ENCODE results near the gene ASB11.
"Not testable (repeated sequence)": the region's sequence is repeated elsewhere in the genome, so short reads cannot be mapped to it uniquely, and the experiment has no call there.

The ASB11 gene

GRCh38 chrX:15273275-15273674 is 42.2 kb downstream of the ASB11 start:
- not testable (repeated sequence) for H3K36me3 ChIP-seq (ENCODE audit: control insufficient read depth, insufficient read depth, low read length); H3K4me3 ChIP-seq (ENCODE audit: low read length); H3K4me1 ChIP-seq (ENCODE audit: control insufficient read depth, insufficient read depth, low read length); H3K9me3 ChIP-seq (ENCODE audit: control insufficient read depth, insufficient read depth, low read length); H3K27ac ChIP-seq (ENCODE audit: low read length); H3K27me3 ChIP-seq (ENCODE audit: control insufficient read depth, insufficient read depth, low read length); DNase-seq (ENCODE audit: low read depth, low spot score)
- no CpG with 5 or more reads among the region's 10 CpGs for WGBS (ENCODE audit: insufficient coverage, insufficient read length)

- Histone ChIP-seq H3K4me3 (ENCODE audit: low read length) (no peak overlapping the region), H3K9me3 (ENCODE audit: control insufficient read depth, insufficient read depth, low read length) (no peaks in the 10 kb centered on the region), H3K4me1 (ENCODE audit: control insufficient read depth, insufficient read depth, low read length) (no peaks in the 10 kb centered on the region; the same call in 1 of the 2 replicates), H3K27ac (ENCODE audit: low read length) (no peak overlapping the region), H3K27me3 (ENCODE audit: control insufficient read depth, insufficient read depth, low read length) (no peaks in the 10 kb centered on the region), H3K36me3 (ENCODE audit: control insufficient read depth, insufficient read depth, low read length) (no peaks in the 10 kb centered on the region)
- DNase-seq (ENCODE audit: low read depth, low spot score) = no peak
- no CpG with 5 or more reads among the region's 1 CpG for WGBS (ENCODE audit: insufficient coverage, insufficient read length)
These were observed 43.7 kb downstream of the ASB11 start for GRCh38 chrX:15271757-15272156.

GRCh38 chrX:15269618-15270521 is 45.6 kb downstream of the ASB11 start, which contains the start of gene ASB9:
TSS of gene ASB9 (minus strand) at chrX:15270083. CDS start at chrX:15269874, 209 bp downstream.
- H3K4me1 ChIP-seq (ENCODE audit: control insufficient read depth, insufficient read depth, low read length) = no peaks in the 10 kb centered on the region; the same call in 1 of the 2 replicates
- no peak for DNase-seq (ENCODE audit: low read depth, low spot score)
- H3K27me3 ChIP-seq (ENCODE audit: control insufficient read depth, insufficient read depth, low read length) = no peaks in the 10 kb centered on the region
- H3K27ac ChIP-seq (ENCODE audit: low read length) = no peak within 1 kb of the TSS
- WGBS (ENCODE audit: insufficient coverage, insufficient read length) = no CpG with 5 or more reads among the region's 15 CpGs
- H3K4me3 ChIP-seq (ENCODE audit: low read length) = no peak within 1 kb of the TSS
- no peaks in the 10 kb centered on the region for H3K9me3 ChIP-seq (ENCODE audit: control insufficient read depth, insufficient read depth, low read length)
- H3K36me3 ChIP-seq (ENCODE audit: control insufficient read depth, insufficient read depth, low read length) = no peaks in the 10 kb centered on the region

DNA sequence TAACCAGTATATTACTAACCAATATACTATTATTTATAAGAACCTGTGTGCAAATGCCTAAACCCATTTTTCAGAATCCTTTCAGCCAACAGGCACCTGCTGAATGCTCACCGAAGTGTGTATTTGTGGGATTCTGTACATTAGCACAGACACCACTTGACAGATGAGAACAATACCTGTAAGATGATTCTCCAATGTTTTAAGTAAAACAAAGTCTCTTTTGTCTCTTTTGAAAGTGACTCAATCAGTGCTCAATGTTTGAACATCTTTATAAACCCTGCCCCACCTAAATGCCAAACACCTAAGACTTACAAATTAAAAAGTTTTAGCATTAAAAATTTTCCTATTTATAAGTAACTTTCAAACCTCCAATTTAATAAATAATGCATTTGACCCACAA is 46.3 kb downstream of the ASB11 start:
- H3K9me3 ChIP-seq (ENCODE audit: control insufficient read depth, insufficient read depth, low read length) = no peaks in the 10 kb centered on the region
- no peak overlapping the region for H3K27ac ChIP-seq (ENCODE audit: low read length)
- DNase-seq (ENCODE audit: low read depth, low spot score) = no peak
- H3K27me3 ChIP-seq (ENCODE audit: control insufficient read depth, insufficient read depth, low read length) = no peaks in the 10 kb centered on the region
- no CpG with 5 or more reads among the region's 1 CpG for WGBS (ENCODE audit: insufficient coverage, insufficient read length)
- no peaks in the 10 kb centered on the region for H3K36me3 ChIP-seq (ENCODE audit: control insufficient read depth, insufficient read depth, low read length)
- H3K4me3 ChIP-seq (ENCODE audit: low read length) = no peak overlapping the region
- H3K4me1 ChIP-seq (ENCODE audit: control insufficient read depth, insufficient read depth, low read length) = no peaks in the 10 kb centered on the region; the same call in 1 of the 2 replicates

- Histone ChIP-seq H3K9me3 (ENCODE audit: control insufficient read depth, insufficient read depth, low read length) (no peaks in the 10 kb centered on the region), H3K27me3 (ENCODE audit: control insufficient read depth, insufficient read depth, low read length) (no peaks in the 10 kb centered on the region), H3K36me3 (ENCODE audit: control insufficient read depth, insufficient read depth, low read length) (no peaks in the 10 kb centered on the region), H3K4me1 (ENCODE audit: control insufficient read depth, insufficient read depth, low read length) (no peaks in the 10 kb centered on the region), H3K4me3 (ENCODE audit: low read length) (no peak overlapping the region), H3K27ac (ENCODE audit: low read length) (no peak overlapping the region)
- DNase-seq (ENCODE audit: low read depth, low spot score) = no peak
These were observed 60.6 kb downstream of the ASB11 start for GRCh38 chrX:15254852-15255251.

DNA sequence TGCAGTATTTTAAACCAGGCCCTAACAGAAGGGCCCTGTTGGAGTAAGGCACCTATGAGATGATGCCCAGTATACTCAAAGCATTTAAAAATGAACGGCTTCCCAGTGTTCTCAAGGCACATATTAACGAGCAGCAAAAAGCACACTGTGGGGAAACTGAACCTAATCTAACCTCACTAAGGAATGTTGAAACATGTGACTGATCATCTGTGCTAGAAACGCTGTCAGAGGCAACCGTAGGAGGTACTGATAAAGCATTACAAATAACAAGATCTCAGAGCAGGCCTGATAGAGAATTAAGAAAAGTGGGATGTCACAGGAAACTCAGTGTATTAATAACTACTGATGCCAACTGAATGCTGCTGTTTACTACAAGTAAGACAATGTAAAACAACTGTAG is 69.5 kb downstream of the ASB11 start:
- H3K27ac ChIP-seq (ENCODE audit: low read length) = no peak overlapping the region
- WGBS (ENCODE audit: insufficient coverage, insufficient read length) = no CpG with 5 or more reads among the region's 4 CpGs
- no peaks in the 10 kb centered on the region for H3K27me3 ChIP-seq (ENCODE audit: control insufficient read depth, insufficient read depth, low read length)
- H3K4me3 ChIP-seq (ENCODE audit: low read length) = no peak overlapping the region
- H3K4me1 ChIP-seq (ENCODE audit: control insufficient read depth, insufficient read depth, low read length) = no peaks in the 10 kb centered on the region
- DNase-seq (ENCODE audit: low read depth, low spot score) = no peak
- H3K36me3 ChIP-seq (ENCODE audit: control insufficient read depth, insufficient read depth, low read length) = no peaks in the 10 kb centered on the region
- no peaks in the 10 kb centered on the region for H3K9me3 ChIP-seq (ENCODE audit: control insufficient read depth, insufficient read depth, low read length)

DNA sequence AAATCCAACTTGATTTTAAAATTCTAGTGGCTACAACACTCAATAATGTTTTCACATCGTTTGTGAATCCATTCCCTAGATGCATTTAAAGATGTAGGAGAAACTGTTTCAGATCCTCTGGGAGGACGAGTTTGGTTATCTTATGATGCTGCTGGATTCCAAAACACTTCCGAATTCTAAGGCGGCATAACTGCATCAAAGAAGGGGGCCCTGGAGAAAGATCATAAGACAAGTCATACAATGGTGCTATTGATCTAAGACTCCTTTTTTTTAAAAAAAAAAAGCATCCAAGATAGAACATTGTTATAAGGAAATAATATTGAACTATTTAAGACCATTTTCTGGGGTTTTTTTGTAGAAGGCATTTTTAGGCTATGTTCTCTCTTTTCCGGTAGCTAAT is 71.0 kb downstream of the ASB11 start:
- Histone ChIP-seq H3K4me1 (ENCODE audit: control insufficient read depth, insufficient read depth, low read length) (no peaks in the 10 kb centered on the region), H3K27ac (ENCODE audit: low read length) (no peak overlapping the region), H3K9me3 (ENCODE audit: control insufficient read depth, insufficient read depth, low read length) (no peaks in the 10 kb centered on the region), H3K4me3 (ENCODE audit: low read length) (no peak overlapping the region), H3K36me3 (ENCODE audit: control insufficient read depth, insufficient read depth, low read length) (no peaks in the 10 kb centered on the region), H3K27me3 (ENCODE audit: control insufficient read depth, insufficient read depth, low read length) (no peaks in the 10 kb centered on the region)
- no CpG with 5 or more reads among the region's 5 CpGs for WGBS (ENCODE audit: insufficient coverage, insufficient read length)
- DNase-seq (ENCODE audit: low read depth, low spot score) = no peak

GRCh38 chrX:15242899-15243555 is 72.4 kb downstream of the ASB11 start:
- WGBS (ENCODE audit: insufficient coverage, insufficient read length) = no CpG with 5 or more reads among the region's 5 CpGs
- no peaks in the 10 kb centered on the region for H3K9me3 ChIP-seq (ENCODE audit: control insufficient read depth, insufficient read depth, low read length)
- H3K27ac ChIP-seq (ENCODE audit: low read length) = no peak overlapping the region
- H3K4me1 ChIP-seq (ENCODE audit: control insufficient read depth, insufficient read depth, low read length) = no peaks in the 10 kb centered on the region
- H3K4me3 ChIP-seq (ENCODE audit: low read length) = no peak overlapping the region
- H3K36me3 ChIP-seq (ENCODE audit: control insufficient read depth, insufficient read depth, low read length) = no peaks in the 10 kb centered on the region
- no peaks in the 10 kb centered on the region for H3K27me3 ChIP-seq (ENCODE audit: control insufficient read depth, insufficient read depth, low read length)
- peak; percentile 1 for DNase-seq (ENCODE audit: low read depth, low spot score)

DNA sequence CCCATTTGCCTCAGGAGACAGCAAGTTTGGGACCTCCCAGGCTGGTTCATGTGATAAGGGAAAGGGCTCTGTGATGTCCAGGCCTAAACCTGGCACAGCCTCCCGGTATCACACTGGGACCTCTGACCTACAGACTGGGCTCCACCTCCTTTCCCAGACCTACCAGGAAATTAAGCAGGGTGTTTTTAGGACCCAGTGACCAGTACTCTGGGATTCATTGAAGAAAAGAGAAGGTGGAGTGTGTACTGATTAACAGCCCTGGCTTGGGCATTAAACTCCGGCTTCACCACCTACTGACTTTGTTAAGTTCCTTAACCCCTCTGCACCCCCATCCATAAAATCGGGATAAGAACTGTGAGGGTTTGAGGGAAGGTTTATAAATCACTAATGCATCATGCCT is 74.1 kb downstream of the ASB11 start:
- Histone ChIP-seq H3K36me3 (ENCODE audit: control insufficient read depth, insufficient read depth, low read length) (no peaks in the 10 kb centered on the region), H3K4me3 (ENCODE audit: low read length) (no peak overlapping the region), H3K27me3 (ENCODE audit: control insufficient read depth, insufficient read depth, low read length) (no peaks in the 10 kb centered on the region), H3K9me3 (ENCODE audit: control insufficient read depth, insufficient read depth, low read length) (no peaks in the 10 kb centered on the region), H3K4me1 (ENCODE audit: control insufficient read depth, insufficient read depth, low read length) (no peaks in the 10 kb centered on the region), H3K27ac (ENCODE audit: low read length) (no peak overlapping the region)
- no CpG with 5 or more reads among the region's 3 CpGs for WGBS (ENCODE audit: insufficient coverage, insufficient read length)
- no peak for DNase-seq (ENCODE audit: low read depth, low spot score)

- H3K4me3 ChIP-seq (ENCODE audit: low read length) = no peak overlapping the region
- H3K9me3 ChIP-seq (ENCODE audit: control insufficient read depth, insufficient read depth, low read length) = no peaks in the 10 kb centered on the region
- no CpG with 5 or more reads among the region's 5 CpGs for WGBS (ENCODE audit: insufficient coverage, insufficient read length)
- H3K27me3 ChIP-seq (ENCODE audit: control insufficient read depth, insufficient read depth, low read length) = no peaks in the 10 kb centered on the region
- no peaks in the 10 kb centered on the region for H3K36me3 ChIP-seq (ENCODE audit: control insufficient read depth, insufficient read depth, low read length)
- no peak overlapping the region for H3K27ac ChIP-seq (ENCODE audit: low read length)
- H3K4me1 ChIP-seq (ENCODE audit: control insufficient read depth, insufficient read depth, low read length) = no peaks in the 10 kb centered on the region
- no peak for DNase-seq (ENCODE audit: low read depth, low spot score)
These were observed 75.0 kb downstream of the ASB11 start for GRCh38 chrX:15240414-15240813.
